GM23338 (cell line): ENCODE measurements around the gene ZC3H14. TPM values are rescaled to one million over a fixed set of nuclear protein-coding genes. Genes with fewer than 3 reads are reported as not detected.

Experiments used
- ATAC-seq: fragments of 200-7000 bp; cut with Tn5 transposase; 3 replicates; pipeline ENCODE4 v1.9.1; 2020
- DNase-seq: peaks from one replicate; pipeline ENCODE4 v3.0.0-alpha.2; 2015; ENCODE audit warnings: low spot score
- H2AFZ ChIP-seq: fragments of 200-600 bp; sonication (generic); 2 replicates; pipeline ENCODE4 v1.8.0; 2016; ENCODE audit warnings: antibody characterized with exemption, mild to moderate bottlenecking, moderate library complexity
- H3F3A ChIP-seq: fragments of 200-600 bp; sonication (generic); replicated peaks from 2 replicates; pipeline ENCODE4 v1.8.0; 2017; ENCODE audit warnings: antibody characterized with exemption, mixed run types, low read depth
- H3K27ac ChIP-seq: fragments of 200-600 bp; sonication (generic); 2 replicates; pipeline ENCODE4 v1.6.1; 2016; ENCODE audit warnings: low read depth
- H3K27me3 ChIP-seq: fragments of 200-600 bp; sonication (generic); 2 replicates; pipeline ENCODE4 v1.8.0; 2016; ENCODE audit warnings: mild to moderate bottlenecking, mixed run types, moderate library complexity; ENCODE audit not compliant: insufficient read depth
- H3K36me3 ChIP-seq: fragments of 200-600 bp; sonication (generic); 2 replicates; pipeline ENCODE4 v1.8.0; 2016; ENCODE audit warnings: mild to moderate bottlenecking; ENCODE audit not compliant: insufficient read depth
- H3K4me1 ChIP-seq: fragments of 200-600 bp; sonication (generic); 2 replicates; pipeline ENCODE4 v1.8.0; 2016; ENCODE audit warnings: mild to moderate bottlenecking, moderate library complexity; ENCODE audit not compliant: insufficient read depth
- H3K4me2 ChIP-seq: fragments of 200-600 bp; sonication (generic); 2 replicates; pipeline ENCODE4 v1.7.1; 2017; ENCODE audit warnings: mixed run types
- H3K4me3 ChIP-seq: fragments of 200-600 bp; sonication (generic); 2 replicates; pipeline ENCODE4 v1.6.1; 2016; ENCODE audit warnings: mixed run types
- H3K79me2 ChIP-seq: fragments of 200-600 bp; sonication (generic); replicated peaks from 2 replicates; pipeline ENCODE4 v1.8.0; 2017; ENCODE audit warnings: mild to moderate bottlenecking; ENCODE audit not compliant: insufficient read depth
- H3K9me2 ChIP-seq: fragments of 200-600 bp; sonication (generic); 2 replicates; pipeline ENCODE4 v1.8.0; 2017; ENCODE audit not compliant: insufficient read depth
- H4K20me1 ChIP-seq: fragments of 200-600 bp; sonication (generic); replicated peaks from 2 replicates; pipeline ENCODE4 v1.8.0; 2017; ENCODE audit warnings: mild to moderate bottlenecking; ENCODE audit not compliant: insufficient read depth
- H3K27ac Mint-ChIP-seq: 2 replicates; pipeline ENCODE4 v1.8.0; 2020; ENCODE audit warnings: inconsistent platforms, mild to moderate bottlenecking, moderate library complexity, mixed read lengths
- H3K27me3 Mint-ChIP-seq: 3 replicates; pipeline ENCODE4 v1.8.0; 2022; ENCODE audit warnings: low read depth, mild to moderate bottlenecking, moderate library complexity, mixed read lengths, inconsistent platforms; ENCODE audit not compliant: insufficient read depth, poor library complexity
- H3K36me3 Mint-ChIP-seq: 3 replicates; pipeline ENCODE4 v1.8.0; 2021; ENCODE audit warnings: low read depth, mild to moderate bottlenecking, inconsistent platforms, moderate library complexity, mixed read lengths
- H3K4me1 Mint-ChIP-seq: 3 replicates; pipeline ENCODE4 v1.8.0; 2020; ENCODE audit warnings: mild to moderate bottlenecking, inconsistent platforms, mixed read lengths
- H3K4me3 Mint-ChIP-seq: 3 replicates; pipeline ENCODE4 v1.8.0; 2021; ENCODE audit warnings: moderate library complexity, mild to moderate bottlenecking, inconsistent platforms, mixed read lengths
- H3K9me3 Mint-ChIP-seq: 3 replicates; pipeline ENCODE4 v1.8.0; 2020; ENCODE audit warnings: moderate library complexity, mild to moderate bottlenecking, inconsistent platforms, mixed read lengths
- CREB1 ChIP-seq: fragments of 250-450 bp; sonication (Bioruptor Pico); IDR thresholded peaks from 2 replicates; pipeline ENCODE4 v1.5.0; 2020; ENCODE audit warnings: low read depth, mild to moderate bottlenecking, moderate library complexity
- CTCF ChIP-seq, 2 experiments: fragments of 200-600 bp in 1 of 2; sonication (generic) in 1 of 2; conservative IDR thresholded peaks; 2 replicates each; pipeline versions ENCODE4 v1.5.1 to v1.6.1; 2016 to 2017; ENCODE audit warnings: antibody characterized with exemption in 2 of 2, low read depth in 2 of 2, mild to moderate bottlenecking in 2 of 2, moderate library complexity in 1 of 2
- JUNB ChIP-seq: IDR thresholded peaks from one replicate; pipeline ENCODE4 v1.6.1; 2016; ENCODE audit warnings: antibody characterized with exemption; ENCODE audit not compliant: unreplicated experiment
- NANOG ChIP-seq: IDR thresholded peaks from 2 replicates; pipeline ENCODE4 v1.6.1; 2016; ENCODE audit warnings: antibody characterized with exemption, borderline replicate concordance
- POLR2AphosphoS5 ChIP-seq: IDR thresholded peaks from 2 replicates; pipeline ENCODE4 v1.6.1; 2016; ENCODE audit warnings: antibody characterized with exemption, low read depth
- REST ChIP-seq: IDR thresholded peaks from one replicate; pipeline ENCODE4 v1.6.1; 2018; ENCODE audit warnings: antibody characterized with exemption; ENCODE audit not compliant: unreplicated experiment
- STAT1 ChIP-seq: IDR thresholded peaks from one replicate; pipeline ENCODE4 v1.6.1; 2016; ENCODE audit warnings: antibody characterized with exemption; ENCODE audit not compliant: unreplicated experiment
- ZNF114 ChIP-seq: fragments of 250-450 bp; sonication (Bioruptor Pico); IDR thresholded peaks from 2 replicates; pipeline ENCODE4 v1.5.0; 2020; ENCODE audit warnings: mild to moderate bottlenecking, moderate library complexity
- ZNF331 ChIP-seq: fragments of 250-450 bp; sonication (Bioruptor Pico); IDR thresholded peaks from 2 replicates; pipeline ENCODE4 v1.5.0; 2020; ENCODE audit warnings: low read depth, mild to moderate bottlenecking, moderate library complexity
- polyA plus RNA-seq: library from polyadenylated mRNA; unstranded; fragments of >200 nt; fragmentation: Nextera tagmentation; extraction: Ambion mirVana; gene quantifications from 2 replicates; pipeline ENCODE4 v1.2.1, GENCODE V29; 2016
- total RNA-seq: library from RNA; depleted of rRNA; stranded (reverse); fragments of >200 nt; shearing (Covaris generic); gene quantifications from 2 replicates; pipeline ENCODE4 v1.2.3, GENCODE V29; 2014
- TF ChIP-seq, protein P1 (sequence below): IDR thresholded peaks from 2 replicates; pipeline ENCODE4 v1.6.1; 2016; ENCODE audit warnings: antibody characterized with exemption

The ZC3H14 gene
- total and polyA plus RNA-seq, 2 experiments from 2014 or later = 63.2 to 87.9 TPM

DNA sequence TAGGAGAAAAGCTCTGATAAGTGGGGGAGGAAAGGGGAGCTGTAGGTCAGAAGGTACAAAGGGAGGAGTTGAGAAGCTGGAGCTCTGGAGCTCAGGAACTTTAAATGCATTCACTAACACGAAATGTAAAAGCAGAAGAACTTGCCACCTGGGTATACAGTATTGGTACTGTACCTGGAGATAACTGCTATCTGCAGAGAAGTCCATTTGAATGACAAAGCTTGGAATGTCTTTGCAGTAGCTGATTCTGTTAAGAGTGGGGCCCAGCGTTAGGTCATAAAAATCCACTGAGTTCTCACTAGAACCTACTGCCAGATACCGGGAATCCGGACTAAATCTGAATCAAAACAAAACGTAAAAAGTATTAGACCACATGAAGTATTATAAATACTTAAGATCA is 55.6 kb downstream of the ZC3H14 start (continued):
- TF ChIP-seq ZNF114 (CRISPR knock-in tag) = no peak
- TF ChIP-seq JUNB = no peak
- TF ChIP-seq CTCF (conservative IDR thresholded peaks at IDR 0.05; ENCODE audit: low read depth in 2 of 2) = no peak
- TF ChIP-seq NANOG = peak; percentile 34; the same call in 1 of the 2 replicates
- TF ChIP-seq, protein P1, sequence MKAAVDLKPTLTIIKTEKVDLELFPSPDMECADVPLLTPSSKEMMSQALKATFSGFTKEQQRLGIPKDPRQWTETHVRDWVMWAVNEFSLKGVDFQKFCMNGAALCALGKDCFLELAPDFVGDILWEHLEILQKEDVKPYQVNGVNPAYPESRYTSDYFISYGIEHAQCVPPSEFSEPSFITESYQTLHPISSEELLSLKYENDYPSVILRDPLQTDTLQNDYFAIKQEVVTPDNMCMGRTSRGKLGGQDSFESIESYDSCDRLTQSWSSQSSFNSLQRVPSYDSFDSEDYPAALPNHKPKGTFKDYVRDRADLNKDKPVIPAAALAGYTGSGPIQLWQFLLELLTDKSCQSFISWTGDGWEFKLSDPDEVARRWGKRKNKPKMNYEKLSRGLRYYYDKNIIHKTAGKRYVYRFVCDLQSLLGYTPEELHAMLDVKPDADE = no peak
- TF ChIP-seq CREB1 = no peak
- no peak for TF ChIP-seq REST

GRCh38 chr14:88621100-88621499 is 58.3 kb downstream of the ZC3H14 start:
- Mint-ChIP-seq H3K27ac (peak overlapping the region; percentile 80), H3K36me3 (peaks cover 3% of the 10 kb centered on the region; the same call in 1 of the 3 replicates), H3K27me3 (no peaks in the 10 kb centered on the region), H3K4me3 (no peak overlapping the region), H3K9me3 (no peaks in the 10 kb centered on the region), H3K4me1 (peaks cover 20% of the 10 kb centered on the region)
- Histone ChIP-seq H3K79me2 (no peaks in the 10 kb centered on the region), H3K36me3 (no peaks in the 10 kb centered on the region), H3K4me2 (no peak overlapping the region), H3K9me2 (no peaks in the 10 kb centered on the region), H3F3A (no peaks in the 10 kb centered on the region), H3K4me1 (peaks cover 13% of the 10 kb centered on the region), H3K27ac (no peak overlapping the region), H4K20me1 (no peaks in the 10 kb centered on the region), H3K4me3 (no peak overlapping the region), H3K27me3 (no peaks in the 10 kb centered on the region), H2AFZ (no peak overlapping the region)
- ATAC-seq = no peak
- DNase-seq = no peak
- TF ChIP-seq ZNF331 (CRISPR knock-in tag) = no peak
- TF ChIP-seq CTCF (conservative IDR thresholded peaks at IDR 0.05; ENCODE audit: low read depth in 2 of 2) = no peak
- no peak for TF ChIP-seq REST
- TF ChIP-seq JUNB = no peak
- TF ChIP-seq NANOG = no peak
- no peak for TF ChIP-seq STAT1
- no peak for TF ChIP-seq POLR2AphosphoS5
